Measurements from ENCODE around the gene IL10RA.

DNA sequence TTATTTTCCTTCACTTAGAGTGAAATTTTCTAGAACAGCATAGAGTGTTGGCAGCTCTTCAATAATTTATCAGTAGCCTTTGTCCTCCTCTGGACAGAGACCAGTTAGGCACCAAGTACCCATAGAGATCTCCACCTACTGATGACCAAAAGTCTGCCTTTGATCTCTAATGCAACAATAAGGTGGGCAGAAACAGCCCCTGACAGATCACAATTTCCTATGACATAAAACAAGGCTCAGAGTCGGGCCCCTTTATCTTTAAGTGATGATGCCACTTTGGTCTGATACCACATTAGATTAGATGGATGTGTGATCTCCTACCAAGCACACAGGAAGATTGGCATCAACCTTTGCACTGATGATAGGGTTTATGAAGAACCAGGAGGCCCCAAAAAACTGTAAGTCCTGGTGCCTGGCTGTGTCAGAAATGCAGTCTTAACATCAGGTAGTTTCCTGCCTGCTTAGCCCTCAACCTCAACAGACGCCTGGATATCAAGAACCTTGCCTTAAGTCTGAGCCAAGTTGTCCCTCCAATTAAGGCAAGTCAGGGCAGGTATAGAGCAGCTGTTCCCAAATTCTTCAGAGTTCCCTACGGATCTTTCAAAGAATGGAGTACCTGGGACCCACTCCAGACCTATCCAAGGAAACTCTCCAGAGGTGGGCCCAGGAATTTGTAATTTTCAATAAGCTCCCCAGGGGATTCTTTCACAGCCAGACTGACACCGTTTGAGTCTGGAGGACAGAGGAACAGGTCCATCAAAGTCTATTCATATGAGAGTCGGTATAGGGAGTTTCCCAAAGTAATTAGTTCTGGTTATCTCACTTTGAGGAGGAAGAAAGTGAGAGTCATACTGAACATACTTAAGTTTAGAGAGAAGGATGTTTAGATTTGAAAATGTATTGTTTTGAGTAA is 60.1 kb downstream of the IL10RA start:
- TF ChIP-seq POLR2AphosphoS5 (IDR thresholded peaks at IDR 0.05; ENCODE audit: low read depth, low read length) (no peak), POLR2A (IDR thresholded peaks at IDR 0.05; ENCODE audit: low read depth, low read length) (no peak), TAF1 (IDR thresholded peaks at IDR 0.05; ENCODE audit: borderline replicate concordance, low read depth, low read length) (no peak)
